HG03095 (cell line): ENCODE measurements around the gene CHMP2B.

ENCODE experiments used
- ATAC-seq: cut with Tn5 transposase; IDR thresholded peaks from one replicate; pipeline ENCODE4 v1.9.1; 2021; ENCODE audit warnings: moderate library complexity; ENCODE audit not compliant: unreplicated experiment

CHMP2B gene

GRCh38 chr3:87227104-87227834 lies at the start of gene CHMP2B:
CHMP2B (plus strand) TSS chr3:87227309; CDS start chr3:87227523, 214 bp downstream.
- ATAC-seq, result peak; percentile 96

GRCh38 chr3:87179642-87180041 lies 47.5 kb upstream of the CHMP2B start:
- no peak for ATAC-seq

- no peak for ATAC-seq
Measured at GRCh38 chr3:87181551-87181950, 45.6 kb upstream of the CHMP2B start.

- ATAC-seq, result no peak
Measured at GRCh38 chr3:87182023-87182422, 45.1 kb upstream of the CHMP2B start.

GRCh38 chr3:87186608-87187159 lies 40.4 kb upstream of the CHMP2B start:
- ATAC-seq, result no peak

GRCh38 chr3:87191175-87191574 lies 35.9 kb upstream of the CHMP2B start:
- ATAC-seq, result no peak

GRCh38 chr3:87191641-87192040 lies 35.5 kb upstream of the CHMP2B start:
- ATAC-seq, result no peak

- no peak for ATAC-seq
Measured at GRCh38 chr3:87196879-87197278, 30.2 kb upstream of the CHMP2B start.

GRCh38 chr3:87197531-87197930 lies 29.6 kb upstream of the CHMP2B start:
- no peak for ATAC-seq

GRCh38 chr3:87198774-87199173 lies 28.3 kb upstream of the CHMP2B start:
- ATAC-seq, result no peak

GRCh38 chr3:87199628-87200027 lies 27.5 kb upstream of the CHMP2B start:
- no peak for ATAC-seq

GRCh38 chr3:87200060-87200647 lies 27.0 kb upstream of the CHMP2B start:
- no peak for ATAC-seq

- no peak for ATAC-seq
Measured at GRCh38 chr3:87201727-87202126, 25.4 kb upstream of the CHMP2B start.

GRCh38 chr3:87203809-87204208 lies 23.3 kb upstream of the CHMP2B start:
- ATAC-seq, result no peak

GRCh38 chr3:87206070-87206469 lies 21.0 kb upstream of the CHMP2B start:
- ATAC-seq, result no peak

- ATAC-seq, result no peak
Measured at GRCh38 chr3:87206635-87207034, 20.5 kb upstream of the CHMP2B start.

- no peak for ATAC-seq
Measured at GRCh38 chr3:87207460-87207859, 19.6 kb upstream of the CHMP2B start.

GRCh38 chr3:87209111-87209510 lies 18.0 kb upstream of the CHMP2B start:
- no peak for ATAC-seq

- ATAC-seq, result no peak
Measured at GRCh38 chr3:87218560-87218959, 8.5 kb upstream of the CHMP2B start.

- ATAC-seq, result no peak
Measured at GRCh38 chr3:87219611-87220010, 7.5 kb upstream of the CHMP2B start.

- ATAC-seq, result no peak
Measured at GRCh38 chr3:87225659-87226058, 1.4 kb upstream of the CHMP2B start.

- peak; percentile 1 for ATAC-seq
Measured at GRCh38 chr3:87227835-87228144, 681 bp downstream of the CHMP2B start.

GRCh38 chr3:87228316-87228715 lies 1.2 kb downstream of the CHMP2B start:
- ATAC-seq, result no peak
